ENCODE data around the gene FAM181A. TPM values are rescaled to one million over a fixed set of nuclear protein-coding genes. Genes with fewer than 3 reads are reported as not detected.

The FAM181A gene
- total and polyA plus RNA-seq, 9 of the 15 experiments (the other 6 are each of a cell fraction or from before 2014, with no cell fraction given): not detected

GRCh38 chr14:93930989-93931307 is 3.8 kb downstream of the FAM181A start (continued):
- TF ChIP-seq GABPA (tag; conservative IDR thresholded peaks at IDR 0.05; ENCODE audit: low read depth): no peak
- TF ChIP-seq NCOA4 (IDR thresholded peaks at IDR 0.05; ENCODE audit: partially characterized antibody): no peak

- peaks cover 0 to 13% of the 10 kb centered on the region in 2 experiments; a peak in 1 of 5 replicates for H3K27me3 ChIP-seq (ENCODE audit: control insufficient read depth in 2 of 2, insufficient read depth in 2 of 2, low read length in 2 of 2)
- no peak overlapping the region for H3K9ac ChIP-seq (ENCODE audit: insufficient read depth in 1 of 2, low read depth in 2 of 2, low read length in 2 of 2)
- ChIA-PET POLR2A (interaction anchor here (0.7 kb wide), 1 partner anchor 430 kb away, joined by 3 read pairs; no protein-coding TSS in a partner anchor), CTCF (ENCODE audit: low intra/inter-chr PET ratio) (interaction anchor here (0.6 kb wide), 1 partner anchor 946 kb away, joined by 3 read pairs; no protein-coding TSS in a partner anchor)
- FAIRE-seq (no peak), ATAC-seq (no peak), DNase-seq (ENCODE audit: extremely low read depth in 1 of 4, low spot score in 3 of 4) (no peak)
- peak; percentile 24 for TF ChIP-seq ZFP36 (IDR thresholded peaks at IDR 0.05; ENCODE audit: low read depth, low read length, partially characterized antibody)
- TF ChIP-seq TAF1 (IDR thresholded peaks at IDR 0.05; ENCODE audit: control insufficient read depth, extremely low read depth, insufficient read depth, low read length, severe bottlenecking): no peak
- no peaks in the 10 kb centered on the region for H4K20me1 ChIP-seq (replicated peaks; ENCODE audit: control insufficient read depth, insufficient read depth, low read length)
- H3K4me1 ChIP-seq (replicated peaks in 1 of 2; ENCODE audit: control insufficient read depth in 2 of 2, insufficient read depth in 2 of 2, low read length in 2 of 2): no peaks in the 10 kb centered on the region
- in situ Hi-C loops (cut with MboI) (no loop called here), intact Hi-C loops (cut with micrococcal nuclease) (no loop called here)
- no peaks in the 10 kb centered on the region for H3K9me3 ChIP-seq (replicated peaks; ENCODE audit: control insufficient read depth, insufficient read depth, low read depth, low read length)
- H3K27ac ChIP-seq (ENCODE audit: extremely low read depth, low read depth, low read length): no peak overlapping the region
- no peaks in the 10 kb centered on the region for H3K9me1 ChIP-seq (ENCODE audit: control insufficient read depth, insufficient read depth, low read length)
- no peaks in the 10 kb centered on the region for H3K79me2 ChIP-seq (ENCODE audit: control insufficient read depth, insufficient read depth, low read length)
- no TSS peak for BruUV-seq (replicated peaks)
- H3K4me2 ChIP-seq (ENCODE audit: insufficient read depth, low read length): no peak overlapping the region
- H3K4me3 ChIP-seq: no peak overlapping the region
- WGBS (ENCODE audit: insufficient coverage, low coverage, missing lambda C conversion rate): 0% methylated on average over 3 of the region's 4 CpGs
- H3K36me3 ChIP-seq (ENCODE audit: control insufficient read depth, insufficient read depth, low read length): no peaks in the 10 kb centered on the region
- no peak overlapping the region for H2AFZ ChIP-seq (ENCODE audit: low read depth, low read length)
Observed at GRCh38 chr14:93932642-93933041, 5.5 kb downstream of the FAM181A start.
